Measurements from ENCODE around the gene GPX4.
A peak's percentile ranks its signal among the peaks of the same experiment; 100 is the strongest.
"Not testable (repeated sequence)": the region's sequence is repeated elsewhere in the genome, so short reads cannot be mapped to it uniquely, and the experiment has no call there.

GPX4 gene

DNA sequence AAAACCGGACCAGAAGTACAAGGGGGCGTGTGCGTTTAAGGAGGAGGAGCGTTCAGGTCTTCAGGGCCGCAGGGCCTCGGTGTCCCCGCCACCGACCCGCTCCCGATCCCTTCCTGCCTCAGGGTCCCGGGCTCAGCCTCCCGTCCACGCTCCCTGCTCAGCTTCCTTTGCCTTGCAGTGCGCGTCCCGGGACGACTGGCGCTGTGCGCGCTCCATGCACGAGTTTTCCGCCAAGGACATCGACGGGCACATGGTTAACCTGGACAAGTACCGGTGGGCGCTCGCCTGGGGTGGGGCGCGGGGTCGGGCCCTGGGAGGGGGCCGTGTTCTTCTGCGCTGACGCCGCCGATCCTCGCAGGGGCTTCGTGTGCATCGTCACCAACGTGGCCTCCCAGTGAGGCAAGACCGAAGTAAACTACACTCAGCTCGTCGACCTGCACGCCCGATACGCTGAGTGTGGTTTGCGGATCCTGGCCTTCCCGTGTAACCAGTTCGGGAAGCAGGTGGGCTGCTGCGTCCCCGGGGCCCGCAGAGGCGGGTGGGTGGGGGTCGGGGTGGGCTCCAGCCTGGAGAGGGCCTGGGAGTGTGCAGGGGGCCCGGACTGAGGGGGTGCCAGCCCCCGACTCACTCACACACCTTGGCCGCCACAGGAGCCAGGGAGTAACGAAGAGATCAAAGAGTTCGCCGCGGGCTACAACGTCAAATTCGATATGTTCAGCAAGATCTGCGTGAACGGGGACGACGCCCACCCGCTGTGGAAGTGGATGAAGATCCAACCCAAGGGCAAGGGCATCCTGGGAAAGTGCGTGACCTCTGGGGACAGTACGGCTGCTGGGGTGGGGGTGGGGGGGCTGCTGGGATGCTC lies 1.4 kb downstream of the GPX4 start:
- DNase-seq = no peak

GRCh38 chr19:1105873-1106840 lies 2.4 kb downstream of the GPX4 start:
- DNase-seq = no peak

DNA sequence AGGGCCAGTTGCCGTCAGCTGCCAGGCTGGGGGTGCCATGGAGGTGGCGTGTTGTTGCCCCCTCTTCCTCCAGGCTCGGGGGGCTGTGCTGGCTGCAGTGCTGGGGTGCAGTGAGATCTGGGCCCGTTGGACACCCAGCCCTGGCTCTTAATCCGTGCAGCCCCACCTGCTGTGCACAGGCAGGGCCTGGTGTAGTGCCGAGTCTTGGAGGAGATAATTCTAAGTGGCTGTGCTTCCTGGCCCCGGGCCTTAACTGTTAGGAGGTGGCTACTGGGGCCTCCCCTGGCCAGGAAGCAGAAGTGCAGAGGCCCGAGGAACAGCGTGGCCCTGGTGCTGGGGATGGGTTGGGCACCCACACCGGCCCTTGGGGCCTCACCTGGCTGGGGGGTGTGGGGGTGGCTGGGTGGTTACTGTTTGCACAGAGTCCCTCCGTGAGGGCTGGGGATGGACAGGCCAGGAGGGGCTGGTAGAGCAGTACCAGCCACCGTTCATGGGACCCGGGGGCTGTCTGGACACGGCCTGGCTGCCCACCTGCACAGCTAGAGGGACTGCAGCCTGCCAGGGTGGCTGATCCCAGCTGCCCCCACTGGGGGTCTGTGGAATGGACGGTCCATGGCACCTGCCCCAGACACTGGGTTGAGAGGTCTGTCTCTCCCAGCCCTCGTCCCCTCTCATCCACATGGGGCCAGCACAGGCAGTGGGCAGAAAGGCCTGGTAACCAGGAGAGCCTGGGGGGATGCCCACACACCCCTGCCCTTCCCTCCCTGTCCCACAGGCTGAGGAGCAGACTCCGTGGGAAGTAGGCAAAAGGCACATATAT lies 3.3 kb downstream of the GPX4 start:
- no peak for DNase-seq

GRCh38 chr19:1107661-1108261 lies 4.0 kb downstream of the GPX4 start:
- DNase-seq = no peak

DNA sequence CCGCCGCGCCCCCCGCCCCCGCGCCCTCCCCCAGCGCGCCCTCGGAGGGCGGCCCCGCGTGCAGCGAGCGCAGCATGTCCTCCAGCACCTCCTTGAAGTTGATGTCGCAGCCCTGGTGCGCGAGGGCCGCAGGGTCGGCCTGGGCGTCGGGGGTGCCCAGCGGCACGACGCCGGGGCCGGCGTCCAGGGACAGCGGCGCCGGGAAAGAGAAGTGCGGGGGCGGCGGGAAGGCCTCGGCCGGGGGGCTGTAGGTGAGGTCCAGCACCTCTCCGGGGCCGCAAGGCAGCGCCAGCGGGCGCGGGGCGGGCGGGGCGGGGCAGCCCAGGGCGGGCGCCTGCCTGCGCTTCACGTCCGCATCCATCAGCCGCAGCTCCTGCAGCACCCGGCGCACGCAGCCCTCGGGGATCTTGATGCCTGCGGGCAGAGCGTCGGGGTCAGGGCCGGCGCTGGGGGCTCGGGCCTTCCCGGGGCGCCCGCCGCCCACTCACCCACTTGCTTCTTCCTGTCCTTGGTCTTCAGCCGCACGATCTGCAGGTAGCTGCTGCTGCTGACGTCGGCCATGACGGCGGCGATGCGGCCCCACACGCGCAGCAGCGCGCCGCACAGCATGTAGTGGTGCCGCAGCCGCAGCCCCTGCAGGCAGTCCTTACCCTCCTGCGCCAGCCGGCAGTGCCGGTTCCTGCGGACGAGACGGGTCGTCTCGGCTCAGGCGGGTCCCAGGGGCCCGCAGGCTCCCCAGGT lies 4.7 kb downstream of the GPX4 start:
- DNase-seq = no peak

- no peak for DNase-seq
These were observed 5.3 kb downstream of the GPX4 start for GRCh38 chr19:1109032-1109551.

- DNase-seq = no peak
These were observed 6.2 kb downstream of the GPX4 start for GRCh38 chr19:1109697-1110671.

- DNase-seq = no peak
These were observed 7.2 kb downstream of the GPX4 start for GRCh38 chr19:1110809-1111640.

- no peak for DNase-seq
These were observed 8.0 kb downstream of the GPX4 start for GRCh38 chr19:1111641-1112267.

DNA sequence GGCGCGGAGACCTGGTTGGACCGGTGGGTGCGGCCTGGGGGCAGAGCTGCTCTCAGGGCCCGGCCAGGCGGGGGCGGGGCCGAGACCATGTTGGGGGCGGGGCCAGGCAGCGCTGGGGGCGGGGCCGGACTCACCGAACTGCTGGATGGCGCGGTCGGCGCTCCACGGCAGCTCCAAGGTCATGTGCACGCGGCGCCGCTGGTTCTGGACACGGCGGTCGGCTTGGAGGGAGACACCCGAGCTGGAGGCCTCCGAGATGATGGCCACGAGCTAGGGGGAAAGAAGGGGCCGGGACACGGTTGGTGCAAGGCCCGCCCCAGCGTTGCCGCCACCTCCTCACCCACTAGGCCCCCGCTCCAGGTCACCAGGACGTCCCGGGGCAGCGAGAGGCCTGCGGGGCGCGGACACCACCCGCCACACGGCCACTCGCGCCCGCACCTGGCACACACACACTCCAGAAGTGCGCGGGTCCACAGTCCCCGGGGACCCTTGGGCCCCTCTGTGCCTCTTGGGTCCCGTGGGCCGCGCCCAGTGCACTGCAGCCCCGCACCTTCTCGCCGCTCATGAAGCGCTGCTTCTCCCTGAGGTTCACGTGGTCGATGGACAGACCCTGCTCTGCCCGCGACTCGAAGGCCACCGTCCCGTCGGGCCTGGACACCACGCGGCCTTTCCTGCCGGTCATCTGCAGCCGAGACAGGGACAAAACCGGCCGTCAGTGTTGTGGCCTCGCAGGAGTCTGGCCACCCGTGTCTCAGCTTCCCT lies 8.7 kb downstream of the GPX4 start:
- DNase-seq = no peak

GRCh38 chr19:1113030-1113985 lies 9.5 kb downstream of the GPX4 start:
- DNase-seq = peak; percentile 34

- DNase-seq = no peak
These were observed 10.2 kb downstream of the GPX4 start for GRCh38 chr19:1113986-1114483.

DNA sequence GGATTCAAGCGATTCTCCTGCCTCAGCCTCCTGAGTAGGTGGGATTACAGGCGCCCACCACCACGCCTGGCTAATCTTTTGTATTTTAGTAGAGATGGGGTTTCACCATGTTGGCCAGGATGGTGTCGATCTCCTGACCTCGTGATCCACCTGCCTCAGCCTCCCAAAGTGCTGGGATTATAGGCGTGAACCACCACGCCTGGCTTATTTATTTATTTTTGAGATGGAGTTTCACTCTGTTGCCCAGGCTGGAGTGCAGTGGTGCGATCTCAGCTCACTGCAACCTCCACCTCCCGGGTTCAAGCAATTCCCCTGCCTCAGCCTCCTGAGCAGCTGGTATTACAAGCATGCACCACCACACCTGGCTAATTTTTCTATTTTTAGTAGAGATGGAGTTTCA lies 10.9 kb downstream of the GPX4 start:
- not testable (repeated sequence) for DNase-seq

- no peak for DNase-seq
These were observed 12.0 kb downstream of the GPX4 start for GRCh38 chr19:1115646-1116420.

GRCh38 chr19:1116726-1117581 lies 13.2 kb downstream of the GPX4 start:
- no peak for DNase-seq

Data from NCI-H446 treated with DMSO at 0.1 percent for 48 hours (cell line).